GM12891 (cell line): ENCODE results near the gene ZCCHC8.

Experiments used
- POLR2A ChIP-seq: IDR thresholded peaks from 2 replicates; pipeline ENCODE4 v1.6.1; 2011; ENCODE audit warnings: low read depth, low read length, control low read depth
- POLR2AphosphoS5 ChIP-seq: IDR thresholded peaks from 2 replicates; pipeline ENCODE4 v1.6.1; 2011; ENCODE audit warnings: low read depth, low read length, control low read depth

- TF ChIP-seq POLR2AphosphoS5 (no peak), POLR2A (no peak)
Measured at GRCh38 chr12:122481861-122482260, 18.9 kb downstream of the ZCCHC8 start.
